HG02759 (cell line): Measurements from ENCODE around the gene HECTD2.
"Not testable (repeated sequence)": the region's sequence is repeated elsewhere in the genome, so short reads cannot be mapped to it uniquely, and the experiment has no call there.

Experiments used
- ATAC-seq: cut with Tn5 transposase; IDR thresholded peaks from one replicate; pipeline ENCODE4 v1.9.1; 2021; ENCODE audit warnings: mild to moderate bottlenecking, moderate library complexity; ENCODE audit not compliant: unreplicated experiment

HECTD2 gene

GRCh38 chr10:91409869-91410637, at the start of gene HECTD2:
TSS of gene HECTD2 (plus strand) at chr10:91410344. CDS start at chr10:91410439, 95 bp downstream.
- peak; percentile 91 for ATAC-seq

GRCh38 chr10:91360461-91360860, 49.7 kb upstream of the HECTD2 start:
- ATAC-seq, result no peak

GRCh38 chr10:91365519-91365918, 44.6 kb upstream of the HECTD2 start:
- not testable (repeated sequence) for ATAC-seq

GRCh38 chr10:91366704-91367103, 43.4 kb upstream of the HECTD2 start:
- ATAC-seq, result no peak

- no peak for ATAC-seq
Observed at GRCh38 chr10:91367127-91367531, 43.0 kb upstream of the HECTD2 start.

- no peak for ATAC-seq
Observed at GRCh38 chr10:91367558-91367957, 42.6 kb upstream of the HECTD2 start.

- ATAC-seq, result not testable (repeated sequence)
Observed at GRCh38 chr10:91369978-91370589, 40.1 kb upstream of the HECTD2 start.

GRCh38 chr10:91374052-91374451, 36.1 kb upstream of the HECTD2 start:
- ATAC-seq, result no peak

- no peak for ATAC-seq
Observed at GRCh38 chr10:91378061-91378460, 32.1 kb upstream of the HECTD2 start.

- no peak for ATAC-seq
Observed at GRCh38 chr10:91380873-91381256, 29.3 kb upstream of the HECTD2 start.

- no peak for ATAC-seq
Observed at GRCh38 chr10:91381257-91381891, 28.8 kb upstream of the HECTD2 start.

GRCh38 chr10:91385306-91386085, 24.6 kb upstream of the HECTD2 start:
- ATAC-seq, result no peak

GRCh38 chr10:91389636-91390512, 20.3 kb upstream of the HECTD2 start:
- ATAC-seq, result peak; percentile 88

GRCh38 chr10:91390513-91390825, 19.7 kb upstream of the HECTD2 start:
- ATAC-seq, result not testable (repeated sequence)

GRCh38 chr10:91391920-91392319, 18.2 kb upstream of the HECTD2 start:
- no peak for ATAC-seq

GRCh38 chr10:91406322-91406721, 3.8 kb upstream of the HECTD2 start:
- ATAC-seq, result no peak

- peak; percentile 26 for ATAC-seq
Observed at GRCh38 chr10:91409069-91409868, 875 bp upstream of the HECTD2 start.

- no peak for ATAC-seq
Observed at GRCh38 chr10:91410638-91411371, 661 bp downstream of the HECTD2 start.

- ATAC-seq, result no peak
Observed at GRCh38 chr10:91411621-91412020, 1.5 kb downstream of the HECTD2 start.
